ENCODE measurements around the gene PRDM12. TPM values are rescaled to one million over a fixed set of nuclear protein-coding genes. Genes with fewer than 3 reads are reported as not detected.

PRDM12 gene
- total and polyA plus RNA-seq, 2 experiments from 2014 or later = 0.11 TPM; not detected in 1

GRCh38 chr9:130663258-130663976 is 977 bp upstream of the PRDM12 start:
- Histone ChIP-seq H3K27me3 (ENCODE audit: insufficient read depth) (peaks cover 100% of the 10 kb centered on the region), H3K4me1 (ENCODE audit: insufficient read depth) (peaks cover 23% of the 10 kb centered on the region), H3K9me2 (ENCODE audit: insufficient read depth) (no peaks in the 10 kb centered on the region), H3K27ac (ENCODE audit: low read depth) (no peak overlapping the region), H3K79me2 (replicated peaks; ENCODE audit: insufficient read depth) (no peaks in the 10 kb centered on the region), H4K20me1 (replicated peaks; ENCODE audit: insufficient read depth) (no peaks in the 10 kb centered on the region), H3K36me3 (ENCODE audit: insufficient read depth) (no peaks in the 10 kb centered on the region), H3K4me3 (peak overlapping the region; percentile 67), H3F3A (replicated peaks; ENCODE audit: low read depth) (0 out of 2 replicates have a peak, but pooled peaks cover 3% of the 10 kb centered on the region), H2AFZ (peak overlapping the region; percentile 83), H3K4me2 (peak overlapping the region; percentile 90)
- ATAC-seq (peak; percentile 9), DNase-seq (ENCODE audit: low spot score) (peak; percentile 45)
- peaks cover 14% of the 10 kb centered on the region for H3K9me3 Mint-ChIP-seq
- H3K36me3 Mint-ChIP-seq (ENCODE audit: low read depth) = peaks cover 3% of the 10 kb centered on the region; the same call in 2 of the 3 replicates
- H3K4me1 Mint-ChIP-seq = peaks cover 17% of the 10 kb centered on the region
- TF ChIP-seq ZNF331 (CRISPR knock-in tag; IDR thresholded peaks at IDR 0.05; ENCODE audit: low read depth) (no peak), EZH2 (IDR thresholded peaks at IDR 0.05; ENCODE audit: low read depth, unreplicated experiment) (peak; percentile 93), JUNB (IDR thresholded peaks at IDR 0.05; ENCODE audit: unreplicated experiment) (no peak), ZNF114 (CRISPR knock-in tag; IDR thresholded peaks at IDR 0.05) (no peak), NANOG (IDR thresholded peaks at IDR 0.05; ENCODE audit: borderline replicate concordance) (no peak), CTCF (conservative IDR thresholded peaks at IDR 0.05; ENCODE audit: low read depth in 2 of 2) (no peak), REST (IDR thresholded peaks at IDR 0.05; ENCODE audit: unreplicated experiment) (no peak), STAT1 (IDR thresholded peaks at IDR 0.05; ENCODE audit: unreplicated experiment) (no peak), EZH2phosphoT487 (IDR thresholded peaks at IDR 0.05; ENCODE audit: unreplicated experiment) (peak; percentile 100)
- peaks cover 97% of the 10 kb centered on the region for H3K27me3 Mint-ChIP-seq (ENCODE audit: insufficient read depth, low read depth, poor library complexity)
- no peak overlapping the region for H3K27ac Mint-ChIP-seq
- peak overlapping the region; percentile 73 for H3K4me3 Mint-ChIP-seq

- Histone ChIP-seq H4K20me1 (replicated peaks; ENCODE audit: insufficient read depth) (no peaks in the 10 kb centered on the region), H3K9me2 (ENCODE audit: insufficient read depth) (no peaks in the 10 kb centered on the region), H3K36me3 (ENCODE audit: insufficient read depth) (no peaks in the 10 kb centered on the region), H2AFZ (peak overlapping the region; percentile 83), H3K4me1 (ENCODE audit: insufficient read depth) (peaks cover 23% of the 10 kb centered on the region), H3F3A (replicated peaks; ENCODE audit: low read depth) (0 out of 2 replicates have a peak, but pooled peaks cover 3% of the 10 kb centered on the region), H3K79me2 (replicated peaks; ENCODE audit: insufficient read depth) (no peaks in the 10 kb centered on the region), H3K27ac (ENCODE audit: low read depth) (no peak overlapping the region), H3K4me2 (peak overlapping the region; percentile 90), H3K27me3 (ENCODE audit: insufficient read depth) (peaks cover 100% of the 10 kb centered on the region), H3K4me3 (peak overlapping the region; percentile 67)
- Mint-ChIP-seq H3K27ac (no peak overlapping the region), H3K4me3 (peak overlapping the region; percentile 73), H3K27me3 (ENCODE audit: insufficient read depth, low read depth, poor library complexity) (peaks cover 97% of the 10 kb centered on the region), H3K9me3 (peaks cover 9% of the 10 kb centered on the region), H3K4me1 (peaks cover 17% of the 10 kb centered on the region), H3K36me3 (ENCODE audit: low read depth) (peaks cover 1% of the 10 kb centered on the region; the same call in 2 of the 3 replicates)
- DNase-seq (ENCODE audit: low spot score) = peak; percentile 83
- ATAC-seq = no peak
- TF ChIP-seq CREB1 (CRISPR knock-in tag; IDR thresholded peaks at IDR 0.05; ENCODE audit: low read depth) (no peak), ZNF331 (CRISPR knock-in tag; IDR thresholded peaks at IDR 0.05; ENCODE audit: low read depth) (no peak), JUNB (IDR thresholded peaks at IDR 0.05; ENCODE audit: unreplicated experiment) (no peak), CTCF (conservative IDR thresholded peaks at IDR 0.05; ENCODE audit: low read depth in 2 of 2) (no peak), NANOG (IDR thresholded peaks at IDR 0.05; ENCODE audit: borderline replicate concordance) (no peak), STAT1 (IDR thresholded peaks at IDR 0.05; ENCODE audit: unreplicated experiment) (no peak), ZNF114 (CRISPR knock-in tag; IDR thresholded peaks at IDR 0.05) (no peak), EZH2phosphoT487 (IDR thresholded peaks at IDR 0.05; ENCODE audit: unreplicated experiment) (no peak), EZH2 (IDR thresholded peaks at IDR 0.05; ENCODE audit: low read depth, unreplicated experiment) (no peak), REST (IDR thresholded peaks at IDR 0.05; ENCODE audit: unreplicated experiment) (no peak)
Measured at GRCh38 chr9:130663977-130664250, 480 bp upstream of the PRDM12 start.

Measured in GM23338 (cell line).